Activated naive CD8-positive, alpha-beta T cell (primary cell): ENCODE data around the gene FIBP.

Experiments
- H3K27ac Mint-ChIP-seq: one replicate; pipeline ENCODE4 v1.8.0; 2021; ENCODE audit warnings: mixed read lengths
- H3K27me3 Mint-ChIP-seq: one replicate; pipeline ENCODE4 v1.8.0; 2021; ENCODE audit warnings: mixed read lengths
- H3K36me3 Mint-ChIP-seq: one replicate; pipeline ENCODE4 v1.8.0; 2021; ENCODE audit warnings: mixed read lengths
- H3K4me1 Mint-ChIP-seq: one replicate; pipeline ENCODE4 v1.8.0; 2021; ENCODE audit warnings: low read depth, mixed read lengths
- H3K4me3 Mint-ChIP-seq: one replicate; pipeline ENCODE4 v1.8.0; 2021; ENCODE audit warnings: mild to moderate bottlenecking, mixed read lengths
- H3K9me3 Mint-ChIP-seq: one replicate; pipeline ENCODE4 v1.8.0; 2021; ENCODE audit warnings: low read depth, mixed read lengths

The FIBP gene

GRCh38 chr11:65843811-65844210 is 44.5 kb downstream of the FIBP start:
- no peaks in the 10 kb centered on the region for H3K27me3 Mint-ChIP-seq
- H3K4me1 Mint-ChIP-seq: no peaks in the 10 kb centered on the region
- H3K27ac Mint-ChIP-seq: no peak overlapping the region
- H3K4me3 Mint-ChIP-seq: no peak overlapping the region
- H3K36me3 Mint-ChIP-seq: no peaks in the 10 kb centered on the region
- no peaks in the 10 kb centered on the region for H3K9me3 Mint-ChIP-seq

- Mint-ChIP-seq H3K4me1 (no peaks in the 10 kb centered on the region), H3K9me3 (no peaks in the 10 kb centered on the region), H3K27ac (no peak overlapping the region), H3K36me3 (no peaks in the 10 kb centered on the region), H3K27me3 (no peaks in the 10 kb centered on the region), H3K4me3 (no peak overlapping the region)
Observed at GRCh38 chr11:65842144-65842543, 46.1 kb downstream of the FIBP start.

GRCh38 chr11:65834202-65834601 is 54.1 kb downstream of the FIBP start:
- Mint-ChIP-seq H3K9me3 (no peaks in the 10 kb centered on the region), H3K36me3 (no peaks in the 10 kb centered on the region), H3K27me3 (no peaks in the 10 kb centered on the region), H3K4me1 (peaks cover 22% of the 10 kb centered on the region), H3K27ac (no peak overlapping the region), H3K4me3 (no peak overlapping the region)
